Midbrain (tissue), 1 donor: Measurements from ENCODE around the gene HSPBP1.

Experiments used
- DNase-seq: peaks from one replicate; lab custom pipeline; 2025; lab: John Stamatoyannopoulos, UW

HSPBP1 gene

DNA sequence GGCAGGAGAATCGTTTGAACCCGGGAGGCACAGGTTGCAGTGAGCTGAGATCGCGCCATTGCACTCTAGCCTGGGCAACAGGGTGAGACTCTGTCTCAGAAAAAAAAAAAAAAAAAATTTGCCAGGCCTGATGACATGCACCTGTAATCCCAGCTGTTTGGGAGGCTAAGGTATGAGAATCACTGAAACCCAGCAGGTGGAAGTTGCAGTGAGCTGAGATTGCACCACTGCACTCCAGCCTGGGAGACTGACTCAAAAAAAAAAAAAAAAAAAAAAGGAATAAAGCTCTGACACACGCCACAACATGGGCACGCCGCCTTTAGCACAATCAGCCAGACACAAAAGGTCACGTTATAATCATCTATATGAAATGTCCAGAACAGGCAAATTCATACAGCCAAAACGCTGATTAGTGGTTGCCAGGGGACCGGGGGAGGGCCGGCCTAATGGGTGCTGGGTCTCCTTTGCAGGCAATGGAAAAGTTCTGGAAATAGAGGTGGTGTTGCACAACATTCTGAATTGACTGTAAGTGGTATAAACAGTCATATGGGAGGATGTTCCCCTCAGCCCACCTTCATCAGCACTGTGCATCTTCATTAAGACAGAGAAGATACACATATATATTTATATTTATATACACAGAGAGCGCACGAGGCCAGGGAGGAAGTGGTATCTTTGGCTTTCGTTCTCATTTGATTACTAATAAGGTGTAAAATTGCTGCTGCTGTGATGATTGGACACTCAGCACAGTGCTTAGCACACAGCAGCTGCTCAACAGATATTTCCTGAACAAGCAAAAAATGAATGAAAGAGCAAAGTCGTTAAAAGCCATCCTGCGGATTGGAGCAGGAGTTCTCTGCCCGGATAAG, 3.8 kb downstream of the HSPBP1 start:
- no peak for DNase-seq

DNA sequence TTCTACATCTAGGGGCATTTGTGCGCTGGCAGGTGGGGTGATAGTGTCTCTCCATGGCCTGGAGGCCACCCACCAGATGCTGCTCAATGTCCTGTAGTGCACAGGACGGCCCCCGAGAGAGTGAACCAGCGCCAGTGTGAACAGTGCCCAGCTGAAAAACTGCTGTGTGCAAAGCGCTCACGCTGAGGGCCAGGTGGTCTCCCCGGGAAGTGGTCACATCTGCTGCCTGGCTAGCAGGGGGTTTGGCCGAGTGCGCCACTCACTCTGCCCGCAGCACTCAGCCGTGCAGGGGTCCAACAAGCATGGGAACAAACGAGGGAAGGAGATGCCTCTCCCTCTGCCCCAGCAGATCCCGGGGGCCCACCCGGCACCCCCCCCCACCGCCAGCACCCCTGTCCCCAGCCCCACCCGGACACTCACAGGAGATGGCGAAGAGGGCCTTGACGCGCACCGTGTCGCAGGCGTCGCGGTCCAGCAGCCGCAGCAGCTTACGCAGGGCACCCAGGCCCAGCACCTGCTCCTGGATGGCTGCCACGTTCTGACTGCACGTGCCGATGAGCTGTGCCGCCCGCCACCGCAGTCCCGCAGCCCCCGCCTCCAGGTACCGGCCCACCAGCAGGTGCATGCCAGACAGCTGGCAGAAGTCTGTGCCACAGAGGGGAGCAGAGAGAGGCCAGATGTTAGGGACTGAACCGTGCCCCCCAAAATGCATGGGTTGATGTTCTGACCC, 5.8 kb downstream of the HSPBP1 start:
- no peak for DNase-seq

DNA sequence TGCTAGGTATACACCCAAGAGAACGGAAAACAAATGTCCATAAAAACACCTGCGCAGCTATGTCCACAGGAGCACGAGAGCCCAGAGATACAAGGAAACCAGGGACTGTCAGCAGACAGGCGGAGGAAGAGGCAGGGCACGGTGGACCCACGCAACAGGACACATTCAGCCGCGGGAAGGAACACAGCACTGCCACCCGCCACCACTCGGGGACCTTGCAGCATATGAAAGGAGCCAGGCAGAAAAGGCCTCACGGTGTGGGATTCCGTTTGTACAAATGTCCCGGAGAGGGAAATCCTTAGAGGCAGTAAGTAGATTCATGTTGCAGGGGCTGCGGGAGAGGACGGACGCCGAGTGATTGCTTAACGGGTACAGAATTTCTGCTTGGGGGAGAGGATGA, 7.8 kb downstream of the HSPBP1 start:
- DNase-seq = no peak

DNA sequence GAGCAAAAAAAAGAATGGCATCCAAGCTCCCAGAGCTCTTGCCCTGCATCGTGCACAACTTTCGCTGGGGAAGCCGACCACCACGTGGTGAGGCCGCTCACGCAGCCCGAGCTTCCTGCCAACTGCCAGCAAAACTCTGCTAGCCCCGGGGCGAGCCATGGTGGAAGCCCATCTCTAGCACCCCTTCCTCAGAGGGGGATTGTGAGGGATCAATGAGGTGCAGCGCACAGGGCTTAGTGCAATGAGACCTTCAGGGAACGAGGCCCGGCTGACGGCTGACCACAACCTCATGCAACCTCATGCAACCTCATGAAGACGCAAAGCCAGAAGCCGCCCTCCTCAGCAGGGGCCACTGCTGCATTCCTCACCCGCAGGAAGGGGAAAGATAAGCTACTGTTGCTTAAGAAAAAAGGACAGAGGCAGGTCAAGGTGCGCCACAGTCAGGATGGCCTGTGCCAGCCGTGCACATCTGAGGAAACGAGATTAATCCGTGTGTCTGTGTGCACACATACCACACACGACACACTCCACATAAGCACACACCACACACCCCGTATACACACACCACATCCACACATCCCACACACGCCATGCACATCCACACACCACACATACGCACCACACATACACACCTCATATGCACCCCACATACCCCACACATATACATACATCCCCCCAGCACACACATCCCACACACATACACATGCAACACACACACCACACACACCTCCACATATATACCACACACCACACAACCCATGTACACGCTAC, 9.6 kb downstream of the HSPBP1 start:
- DNase-seq = no peak

DNA sequence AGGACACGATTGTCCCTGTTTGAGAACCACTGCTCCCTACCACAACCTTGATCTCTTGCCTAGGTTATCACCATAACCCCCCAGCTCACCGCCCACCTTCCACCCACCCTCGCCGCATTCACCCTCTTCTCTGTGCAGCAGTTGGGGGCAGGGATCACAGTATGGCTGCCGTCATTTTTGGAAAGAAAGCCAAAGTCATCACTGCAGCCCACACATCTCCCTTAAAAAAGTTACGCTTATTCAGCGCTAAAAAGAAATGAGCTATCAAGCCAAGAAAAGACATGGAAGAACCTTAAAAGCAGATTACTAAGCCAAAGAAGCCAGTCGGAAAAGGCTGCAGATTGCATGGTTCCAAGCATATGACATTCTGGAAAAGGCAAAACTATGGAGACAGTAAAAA, 10.6 kb downstream of the HSPBP1 start:
- no peak for DNase-seq

DNA sequence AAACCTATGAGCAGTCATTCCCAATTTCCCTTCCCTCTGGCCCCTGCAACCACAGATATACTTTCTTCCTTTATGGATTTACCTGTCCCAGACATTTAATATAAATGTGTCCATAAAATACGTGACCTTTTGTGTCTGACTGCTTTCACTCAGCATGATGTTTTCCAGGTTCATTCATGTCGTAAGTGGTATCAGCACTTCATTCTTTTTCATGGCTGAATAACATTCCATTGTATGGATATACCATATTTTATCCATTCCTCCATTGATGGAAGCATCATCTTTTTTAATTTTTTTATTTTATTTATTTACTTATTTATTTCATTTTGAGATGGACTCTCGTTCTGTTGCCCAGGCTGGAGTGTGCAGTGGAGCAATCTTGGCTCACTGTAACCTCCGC, 13.1 kb downstream of the HSPBP1 start:
- no peak for DNase-seq

DNA sequence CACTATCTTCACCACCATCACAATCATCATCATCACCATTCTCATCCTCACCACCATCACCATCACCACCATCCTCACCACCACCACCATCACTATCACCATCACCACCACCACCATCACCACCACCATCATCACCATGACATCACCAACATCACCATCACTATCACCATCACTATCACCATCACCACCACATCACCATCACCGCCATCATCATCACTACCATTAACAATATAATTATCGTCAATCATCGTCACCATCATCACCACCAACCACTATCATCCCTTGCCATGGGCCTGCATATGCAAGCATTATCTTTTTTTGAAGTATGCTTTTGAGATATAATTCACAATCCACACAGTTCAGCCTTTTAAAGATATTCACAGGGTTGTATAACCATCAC, 13.5 kb downstream of the HSPBP1 start:
- no peak for DNase-seq

DNA sequence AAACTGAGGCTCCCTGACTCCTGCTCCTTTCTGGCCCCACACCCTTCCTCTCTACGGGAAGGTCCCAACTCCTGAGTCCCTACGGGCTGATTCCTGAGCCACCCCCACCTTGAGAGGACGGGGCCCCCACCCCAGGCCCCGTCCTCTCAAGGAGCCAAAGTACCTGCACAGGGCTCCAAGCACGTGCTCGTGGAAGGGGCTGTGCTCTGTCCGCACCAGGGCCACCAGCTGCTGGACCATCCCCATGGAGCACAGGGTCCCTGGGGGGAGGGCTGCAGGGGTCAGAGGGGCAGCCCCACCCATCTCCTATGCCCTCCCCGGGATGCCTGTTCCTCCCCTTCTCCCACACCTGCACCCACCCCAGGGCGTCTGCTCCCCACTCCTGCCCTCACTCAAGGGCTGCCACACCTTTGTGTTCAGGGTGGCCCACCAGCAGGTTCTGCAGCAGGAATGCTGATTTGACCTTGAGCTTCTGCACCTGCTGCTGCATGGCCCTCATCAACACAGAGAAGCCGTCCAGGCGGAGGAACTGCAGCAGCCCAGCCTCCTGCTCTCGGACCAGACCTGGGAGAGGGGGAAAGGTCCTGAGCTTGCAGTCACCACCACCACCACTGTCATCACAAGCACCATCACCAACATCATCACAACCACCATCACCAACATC, 14.1 kb downstream of the HSPBP1 start:
- no peak for DNase-seq

DNA sequence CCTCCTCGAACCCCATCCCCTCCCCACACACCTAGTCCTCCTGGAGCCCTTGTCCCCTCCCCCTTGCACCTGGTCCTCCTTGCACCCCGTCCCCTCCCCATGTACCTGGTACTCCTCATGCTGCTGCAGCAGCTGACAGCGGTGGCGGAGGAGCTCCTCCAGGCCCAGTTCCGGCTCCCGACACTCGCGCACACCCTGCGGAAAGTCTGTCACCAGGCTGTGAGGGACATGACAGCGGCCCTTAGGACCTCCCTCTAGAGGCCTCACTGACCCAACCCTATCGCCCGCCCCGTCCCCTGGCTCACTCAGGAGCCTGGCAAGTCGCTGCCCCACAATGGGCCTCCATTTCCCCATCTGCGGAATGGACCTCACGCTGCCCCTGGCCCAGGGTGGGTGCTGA, 14.7 kb downstream of the HSPBP1 start:
- no peak for DNase-seq

DNA sequence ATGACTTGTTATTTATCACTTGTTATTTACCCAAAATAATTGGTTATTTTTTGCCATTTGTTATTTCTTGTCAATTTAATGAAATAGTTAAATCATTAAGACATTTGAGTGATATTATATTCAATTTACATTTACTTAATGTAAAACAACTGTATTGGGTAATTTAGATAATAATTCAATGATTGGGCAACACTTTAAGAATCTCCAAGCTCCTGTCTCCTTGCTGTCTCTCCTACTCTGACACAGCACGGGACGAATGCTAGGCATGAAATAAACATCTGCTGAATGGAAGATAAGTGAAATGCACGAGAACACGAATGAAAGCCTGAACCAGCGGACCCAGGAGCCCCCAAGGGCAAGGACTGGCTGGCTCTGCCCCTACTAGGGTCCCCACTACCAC, 15.4 kb downstream of the HSPBP1 start:
- no peak for DNase-seq

DNA sequence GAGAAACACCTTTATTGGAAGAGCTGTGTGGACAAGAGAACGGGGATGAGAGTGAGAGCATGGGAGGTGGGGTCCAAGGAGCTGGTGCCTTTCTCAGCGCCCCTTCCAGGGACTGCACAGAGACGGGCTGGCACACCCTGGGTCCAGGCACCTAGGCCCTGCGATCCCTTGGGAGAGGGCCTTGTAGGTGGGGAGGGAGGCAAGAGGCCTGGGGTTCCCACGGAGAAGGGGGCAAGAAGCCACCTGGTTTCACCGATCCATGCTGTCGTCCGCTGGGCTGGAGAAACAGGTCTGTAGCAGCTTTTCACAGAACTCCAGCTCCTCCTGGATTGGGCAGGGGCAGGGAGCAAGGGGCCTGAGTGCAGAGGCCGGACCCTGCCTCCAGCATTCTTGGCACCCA, 17.6 kb downstream of the HSPBP1 start:
- DNase-seq = no peak

DNA sequence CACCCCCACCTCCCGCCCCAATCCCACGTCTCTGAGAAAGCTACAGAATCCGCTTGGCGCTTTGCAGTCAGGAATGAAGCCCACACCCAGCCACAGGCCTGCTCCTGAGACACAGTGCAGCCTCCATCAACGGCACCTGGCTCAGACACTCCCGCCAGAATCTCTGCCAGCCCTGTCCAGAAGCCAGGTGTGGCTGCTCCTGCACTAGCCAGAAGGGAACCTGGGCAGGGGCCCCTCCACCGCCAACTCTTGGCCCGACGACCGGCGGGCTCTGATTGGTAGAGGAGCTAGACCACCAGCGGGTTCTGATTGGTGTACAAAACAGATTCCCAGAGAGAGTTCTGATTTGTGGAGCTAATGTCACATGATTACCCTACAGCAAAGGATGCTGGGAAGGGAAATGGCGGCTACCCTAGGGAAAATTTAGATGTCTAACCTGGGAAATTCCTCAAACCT, 18.2 kb downstream of the HSPBP1 start:
- no peak for DNase-seq

DNA sequence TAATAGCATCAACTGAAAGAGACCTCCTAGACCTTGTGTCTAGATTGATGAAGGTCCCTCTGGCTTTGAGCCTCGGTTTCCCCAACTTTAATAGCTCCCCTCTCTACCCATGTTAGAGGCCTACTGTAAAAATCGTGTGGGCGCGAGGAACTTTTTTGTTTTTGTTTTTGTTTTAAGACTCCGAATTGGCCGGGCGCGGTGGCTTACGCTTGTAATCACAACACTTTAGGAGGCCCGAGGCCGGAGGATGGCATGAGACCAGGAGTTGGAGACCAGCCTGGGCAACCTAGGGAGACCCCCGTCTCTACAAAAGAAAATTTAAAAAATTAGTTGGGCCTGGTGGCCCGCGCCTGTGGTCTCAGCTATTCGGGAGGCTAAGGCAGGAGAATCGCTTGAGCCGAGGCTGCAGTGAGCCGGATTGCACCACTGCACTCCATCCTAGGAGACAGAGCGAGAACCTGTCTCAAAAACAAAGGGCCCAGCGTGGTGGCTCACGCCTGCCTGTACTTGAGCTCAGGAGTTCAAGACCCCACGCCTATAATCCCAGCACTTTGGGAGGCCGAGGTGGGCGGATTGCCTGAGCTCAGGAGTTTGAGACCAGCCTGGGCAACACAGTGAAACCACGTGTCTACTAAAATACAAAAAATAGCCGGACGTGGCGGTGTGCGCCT, 20.2 kb downstream of the HSPBP1 start:
- DNase-seq = no peak

DNA sequence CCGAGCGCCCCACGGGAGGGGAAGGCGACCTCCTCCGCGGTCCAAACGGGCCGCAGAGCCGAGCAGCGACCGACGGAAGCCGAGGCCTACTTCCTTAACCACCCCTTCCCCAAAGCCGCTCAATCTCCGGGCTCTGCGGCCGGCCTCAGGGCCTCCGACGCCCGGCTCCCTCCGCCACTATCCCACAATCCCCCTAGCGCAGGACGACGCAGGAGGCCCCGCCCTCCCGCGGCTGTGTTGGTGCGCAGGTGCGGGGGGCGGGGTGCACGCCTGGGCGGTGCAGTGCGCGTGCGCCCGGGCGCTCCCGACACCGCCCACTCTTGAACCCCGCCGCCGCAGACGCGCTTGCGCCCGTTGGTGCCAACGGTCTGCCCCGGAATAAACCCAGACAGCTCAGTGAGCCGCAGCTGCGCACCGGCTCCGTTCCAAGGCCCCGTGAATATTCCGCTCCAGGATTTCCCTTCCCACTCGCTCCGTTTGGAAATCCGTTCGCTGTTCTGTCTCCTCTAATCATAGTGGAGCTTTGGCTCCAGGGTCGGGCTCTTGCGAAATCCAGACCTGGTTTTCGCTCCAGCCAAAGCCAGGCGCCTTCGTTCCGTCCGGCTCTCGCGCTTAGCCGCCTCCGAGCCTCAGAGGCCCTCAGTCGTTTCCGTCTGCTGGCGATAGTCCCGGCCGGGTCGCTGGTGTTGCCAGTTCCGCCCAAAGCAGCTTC, 20.9 kb downstream of the HSPBP1 start, which contains the start of gene PPP6R1:
TSS of gene PPP6R1 (minus strand) at position 190 of the 712 bp plus-strand sequence. CDS start 11,914 bp downstream, outside the sequence.
- peak; percentile 99 for DNase-seq

DNA sequence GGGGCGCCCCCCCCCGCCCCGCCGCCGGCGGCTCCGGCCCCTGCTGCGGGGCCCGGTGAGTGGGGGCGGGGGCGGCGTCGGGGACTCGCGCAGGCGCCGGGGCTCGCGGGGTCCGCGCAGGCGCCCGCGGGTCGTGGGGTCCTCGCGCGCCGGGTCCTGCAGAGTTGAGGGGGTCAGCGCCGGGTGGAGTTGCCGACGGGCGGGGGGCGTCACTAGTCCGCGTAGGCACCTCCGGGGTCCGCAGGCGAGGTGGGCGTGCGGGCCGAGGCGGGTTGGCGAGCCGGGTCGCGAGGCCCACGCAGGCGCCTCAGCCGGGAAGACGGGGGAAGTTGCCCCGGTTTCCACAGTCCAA, 21.5 kb downstream of the HSPBP1 start:
- no peak for DNase-seq

DNA sequence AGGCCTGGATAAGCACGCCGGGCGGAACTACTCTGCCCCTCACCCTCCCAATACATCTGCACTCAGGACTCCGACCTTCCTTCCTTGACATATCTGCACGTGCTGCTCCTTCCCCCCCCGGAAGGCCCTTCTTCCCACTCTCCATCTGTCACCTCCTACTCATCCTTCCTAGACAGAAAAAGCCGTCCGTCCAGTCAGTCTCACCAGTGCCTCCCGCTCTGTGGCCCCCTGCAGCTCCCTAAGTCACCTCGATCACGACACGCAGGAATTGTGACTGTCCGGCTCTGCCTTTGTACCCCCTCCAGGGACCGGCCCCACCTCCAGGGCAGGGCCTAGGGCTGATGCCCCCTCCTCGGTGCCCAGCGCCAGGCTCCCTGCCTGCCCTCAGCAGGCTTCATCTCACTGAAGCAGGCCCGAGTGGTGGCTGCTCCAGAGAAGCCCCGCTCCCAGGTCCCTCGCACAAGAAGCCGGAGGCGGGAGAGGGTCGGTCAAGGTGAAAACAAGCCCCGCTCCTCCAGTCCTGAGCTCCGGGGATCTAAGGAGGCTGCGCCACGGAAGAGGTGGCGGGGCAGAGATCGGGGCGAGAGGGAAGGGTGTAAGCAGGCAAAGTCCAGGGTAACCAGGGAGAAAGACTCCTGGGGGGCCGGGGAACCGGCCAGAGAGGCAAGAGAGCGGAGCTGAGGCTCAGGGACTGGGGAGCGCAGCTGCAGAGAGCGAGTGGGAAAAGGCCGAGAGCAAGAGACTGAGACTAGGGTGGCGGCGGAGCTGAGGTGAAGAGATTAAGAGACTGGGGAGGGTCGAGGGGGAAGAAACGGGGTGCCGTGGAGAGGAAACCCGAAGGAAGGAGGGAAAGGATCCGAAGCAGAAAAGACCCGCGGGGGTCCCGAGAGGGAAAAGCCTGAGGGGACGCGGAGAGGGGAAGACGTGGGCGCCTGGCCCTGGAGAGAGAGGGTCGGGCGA, 22.2 kb downstream of the HSPBP1 start:
- DNase-seq = no peak

DNA sequence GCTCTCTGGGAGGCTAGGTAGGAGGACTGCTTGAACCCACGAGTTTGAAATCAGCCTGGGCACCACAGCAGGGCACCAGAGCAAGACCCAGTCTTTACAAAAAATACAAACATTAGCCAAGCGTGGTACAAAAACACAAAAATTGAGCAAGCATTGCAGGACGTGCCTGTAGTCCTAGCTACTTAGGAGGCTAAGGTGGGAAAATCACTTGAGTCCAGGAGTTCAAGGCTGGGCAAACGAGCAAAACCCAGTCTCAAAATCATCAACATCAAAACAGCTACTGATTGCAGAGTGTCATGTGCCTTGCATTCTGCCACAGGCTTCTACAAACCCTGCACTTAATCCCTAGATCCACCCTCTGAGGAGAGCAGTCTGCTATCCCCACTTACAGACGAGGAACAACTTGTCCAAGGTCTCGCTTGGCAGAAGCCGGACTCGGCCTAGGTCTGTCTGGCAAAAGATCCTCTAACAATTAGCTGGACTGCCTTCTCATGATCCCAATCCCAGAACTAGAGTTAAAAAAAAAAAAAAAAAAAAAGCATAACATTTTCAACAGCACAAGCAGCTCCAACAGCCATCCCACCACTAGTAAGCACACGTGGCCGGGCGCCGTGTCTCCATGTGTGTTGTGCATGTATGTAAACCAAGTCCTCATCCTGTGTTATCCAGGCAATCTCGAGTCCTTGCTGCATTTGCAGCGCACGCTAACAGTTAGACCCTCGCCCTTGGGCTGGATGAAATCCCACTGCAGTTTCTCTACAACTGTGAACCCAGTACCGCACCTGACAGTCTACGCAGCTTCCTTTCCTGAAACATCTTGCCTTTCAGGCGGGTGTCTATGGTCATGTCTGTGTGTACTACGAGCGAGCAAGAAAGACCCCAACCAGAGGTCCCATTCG, 23.1 kb downstream of the HSPBP1 start:
- no peak for DNase-seq

DNA sequence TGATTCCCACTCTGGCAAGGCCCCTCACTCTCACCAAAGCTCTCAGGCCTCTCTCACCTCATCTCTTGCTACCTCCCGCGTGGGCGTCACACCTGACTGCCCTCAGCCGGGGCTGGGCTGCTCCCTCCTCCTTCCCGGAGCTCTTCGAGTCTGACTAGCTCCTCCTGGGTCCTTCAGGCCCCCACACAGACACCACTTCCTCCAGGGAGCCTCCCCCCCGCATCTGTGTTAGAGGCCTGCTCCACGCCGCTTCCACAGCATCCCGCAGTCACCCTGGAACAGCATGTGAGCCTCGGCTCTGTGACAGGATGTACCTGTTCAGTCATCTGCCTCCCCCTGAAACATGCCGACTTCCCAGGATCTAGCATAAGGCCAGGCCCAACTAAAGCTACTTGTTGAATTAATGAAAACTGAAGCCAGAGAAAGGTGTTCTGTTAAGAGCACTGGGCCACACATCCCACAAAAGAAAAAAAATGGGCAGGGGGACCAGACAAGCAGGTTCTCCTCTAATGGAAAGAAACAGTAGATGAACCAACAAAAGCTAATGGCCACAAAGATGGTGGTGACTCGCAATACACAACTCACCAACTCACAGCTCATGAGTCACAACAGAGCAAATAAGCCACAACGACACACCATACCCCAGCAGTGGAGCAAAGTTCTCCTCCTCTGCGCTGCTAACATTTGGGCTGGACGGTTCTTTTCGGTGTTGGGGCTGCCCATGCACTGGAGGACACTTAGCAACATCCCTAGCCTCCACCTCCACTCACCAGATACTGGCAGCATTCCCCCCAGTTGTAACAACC, 24.1 kb downstream of the HSPBP1 start:
- no peak for DNase-seq
